Measurements from ENCODE around the gene SERINC5. TPM values are rescaled to one million over a fixed set of nuclear protein-coding genes. Genes with fewer than 3 reads are reported as not detected.

SERINC5 gene
- total RNA-seq, 2 donors from 2014 or later = 12.8 to 13.9 TPM

- no peak for TF ChIP-seq CTCF (IDR thresholded peaks at IDR 0.05)
- ATAC-seq (ENCODE audit: insufficient number of reproducible peaks, low FRiP score, low read depth) (no peak), DNase-seq (ENCODE audit: low spot score) (no peak)
- H3K27ac ChIP-seq = no peak overlapping the region
- no peaks in the 10 kb centered on the region for H3K27me3 ChIP-seq (replicated peaks; ENCODE audit: insufficient read depth)
- H3K9me3 ChIP-seq = no peaks in the 10 kb centered on the region
- H3K4me1 ChIP-seq (ENCODE audit: control insufficient read depth in 1 of 2, low read depth in 2 of 2) = peaks cover 0 to 10% of the 10 kb centered on the region in 2 donors
- H3K36me3 ChIP-seq = no peaks in the 10 kb centered on the region
- no peak overlapping the region for H3K4me3 ChIP-seq
These were observed 150.0 kb downstream of the SERINC5 start for GRCh38 chr5:80105698-80106439.

- Histone ChIP-seq H3K4me3 (no peak overlapping the region), H3K36me3 (no peaks in the 10 kb centered on the region), H3K9me3 (no peaks in the 10 kb centered on the region), H3K4me1 (ENCODE audit: control insufficient read depth in 1 of 2, low read depth in 2 of 2) (peaks cover 0 to 7% of the 10 kb centered on the region in 2 donors), H3K27me3 (replicated peaks; ENCODE audit: insufficient read depth) (no peaks in the 10 kb centered on the region), H3K27ac (no peak overlapping the region)
- ATAC-seq (ENCODE audit: insufficient number of reproducible peaks, low FRiP score, low read depth) (no peak), DNase-seq (ENCODE audit: low spot score) (no peak)
- TF ChIP-seq CTCF (IDR thresholded peaks at IDR 0.05) = no peak
These were observed 152.5 kb downstream of the SERINC5 start for GRCh38 chr5:80103371-80103770.

GRCh38 chr5:80101993-80102392 is 153.9 kb downstream of the SERINC5 start:
- H3K27me3 ChIP-seq (replicated peaks; ENCODE audit: insufficient read depth) = no peaks in the 10 kb centered on the region
- ATAC-seq (ENCODE audit: insufficient number of reproducible peaks, low FRiP score, low read depth) = no peak
- no peak for DNase-seq (ENCODE audit: low spot score)
- H3K9me3 ChIP-seq = no peaks in the 10 kb centered on the region
- H3K36me3 ChIP-seq = no peaks in the 10 kb centered on the region
- H3K27ac ChIP-seq = no peak overlapping the region
- TF ChIP-seq CTCF (IDR thresholded peaks at IDR 0.05) = no peak
- no peak overlapping the region for H3K4me3 ChIP-seq
- H3K4me1 ChIP-seq (ENCODE audit: control insufficient read depth in 1 of 2, low read depth in 2 of 2) = peaks cover 0 to 7% of the 10 kb centered on the region in 2 donors

GRCh38 chr5:80097451-80097850 is 158.4 kb downstream of the SERINC5 start:
- H3K9me3 ChIP-seq = no peaks in the 10 kb centered on the region
- H3K36me3 ChIP-seq = no peaks in the 10 kb centered on the region
- ATAC-seq (ENCODE audit: insufficient number of reproducible peaks, low FRiP score, low read depth) = no peak
- peaks cover 0 to 7% of the 10 kb centered on the region in 2 donors for H3K4me1 ChIP-seq (ENCODE audit: control insufficient read depth in 1 of 2, low read depth in 2 of 2)
- H3K4me3 ChIP-seq = no peak overlapping the region
- no peak for TF ChIP-seq CTCF (IDR thresholded peaks at IDR 0.05)
- DNase-seq (ENCODE audit: low spot score) = no peak
- H3K27me3 ChIP-seq (replicated peaks; ENCODE audit: insufficient read depth) = no peaks in the 10 kb centered on the region
- H3K27ac ChIP-seq = no peak overlapping the region

- Histone ChIP-seq H3K36me3 (no peaks in the 10 kb centered on the region), H3K4me3 (no peak overlapping the region), H3K27ac (no peak overlapping the region), H3K27me3 (replicated peaks; ENCODE audit: insufficient read depth) (no peaks in the 10 kb centered on the region), H3K9me3 (no peaks in the 10 kb centered on the region), H3K4me1 (ENCODE audit: control insufficient read depth in 1 of 2, low read depth in 2 of 2) (no peaks in the 10 kb centered on the region)
- DNase-seq (ENCODE audit: low spot score) (no peak), ATAC-seq (ENCODE audit: insufficient number of reproducible peaks, low FRiP score, low read depth) (no peak)
- TF ChIP-seq CTCF (IDR thresholded peaks at IDR 0.05) = no peak
These were observed 161.6 kb downstream of the SERINC5 start for GRCh38 chr5:80094236-80094738.
